Measurements from ENCODE around the gene IQSEC1. TPM values are rescaled to one million over a fixed set of nuclear protein-coding genes. Genes with fewer than 3 reads are reported as not detected.

The IQSEC1 gene
- total and polyA plus RNA-seq, 2 of the 8 experiments (the other 6 are each of a cell fraction or from before 2014, with no cell fraction given): 6.8 to 28.8 TPM

DNA sequence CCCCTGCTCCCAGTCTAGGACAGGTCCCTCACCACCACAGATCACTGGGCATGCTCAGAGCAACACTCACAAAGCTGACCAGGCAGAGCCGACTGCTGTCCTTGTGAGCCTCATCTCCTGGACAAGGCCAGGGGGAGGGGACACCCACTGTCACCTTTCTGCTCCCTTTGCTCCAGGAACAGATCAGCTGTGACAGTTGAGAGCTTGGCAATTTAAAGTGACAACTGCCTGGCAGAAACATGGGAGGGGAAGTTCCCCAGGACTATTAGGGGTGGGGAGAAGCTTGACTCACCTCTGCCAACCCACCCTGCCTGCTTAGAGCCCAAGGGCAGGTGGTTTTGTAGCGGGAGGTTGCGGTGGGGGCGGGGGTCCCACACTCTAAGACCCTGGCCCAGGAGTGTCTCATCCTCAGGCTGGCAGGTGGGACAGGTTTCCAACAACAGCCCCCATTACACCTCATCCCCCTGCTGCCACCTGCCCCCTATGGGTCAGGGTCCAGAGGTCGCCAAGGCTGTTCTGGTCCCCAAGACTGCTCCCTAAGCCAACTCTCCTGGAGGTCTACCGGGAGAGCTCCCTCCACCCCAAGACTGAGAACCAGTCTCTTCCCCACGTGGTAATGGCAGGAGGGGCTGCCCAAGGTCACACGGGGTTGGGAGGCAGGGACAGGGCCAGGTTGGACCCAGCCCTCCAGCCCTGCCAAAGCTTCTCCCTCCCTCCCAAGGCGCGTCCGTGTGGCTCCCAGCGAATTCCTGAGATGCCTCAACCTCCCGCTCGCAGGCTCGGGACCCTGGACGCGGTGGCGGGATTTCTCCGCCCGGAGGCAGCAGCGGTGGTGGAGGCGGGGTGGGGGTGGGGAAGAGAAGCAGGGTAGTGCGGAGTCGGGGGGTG lies 80.4 kb downstream of the IQSEC1 start:
- ChIA-PET POLR2A (ENCODE audit: partially characterized antibody) (interaction anchor here (0.6 to 3.7 kb wide), 7 partner anchors 10 to 27 kb away, joined by 3 to 15 read pairs (median 3); no protein-coding TSS in a partner anchor), CTCF (ENCODE audit: partially characterized antibody) (interaction anchor here (0.7 to 6.3 kb wide), 10 partner anchors 10 to 88 kb away, joined by 3 to 73 read pairs (median 6); no protein-coding TSS in a partner anchor)
- peak overlapping the region in 1 of 4 experiments; percentile 66; a peak in 1 of 7 replicates for H3K9ac ChIP-seq (replicated peaks in 1 of 4; ENCODE audit: extremely low read depth in 1 of 4, low read depth in 3 of 4, low read length in 3 of 4)
- H3K23me2 ChIP-seq (ENCODE audit: low read depth, low read length): peaks cover 16% of the 10 kb centered on the region; the same call in 1 of the 2 replicates
- H3K4me1 ChIP-seq (replicated peaks in 1 of 4; ENCODE audit: control insufficient read depth in 3 of 4, insufficient read depth in 4 of 4, low read length in 3 of 4): peaks cover 0 to 14% (median 10%) of the 10 kb centered on the region in 4 experiments; a peak in 6 of 7 replicates
- H3K23ac ChIP-seq (ENCODE audit: insufficient read length): no peak overlapping the region
- peak overlapping the region; percentile 66 to 89 for H3K4me2 ChIP-seq (ENCODE audit: insufficient read depth in 1 of 2, low read depth in 2 of 2, low read length in 2 of 2)
- no peak overlapping the region; the same call in 1 of the 2 replicates for H2AK5ac ChIP-seq (ENCODE audit: low read depth, low read length)
- no peak overlapping the region for H3K56ac ChIP-seq (replicated peaks; ENCODE audit: insufficient read length, low read depth, low read length)
- DNase-seq (ENCODE audit: low read depth in 1 of 2, low spot score in 2 of 2): peak in 1 of 2 experiments; percentile 36
- peak overlapping the region; percentile 10 for H4K91ac ChIP-seq (replicated peaks; ENCODE audit: insufficient read length, low read length)
- peaks cover 3% of the 10 kb centered on the region in 2 experiments for H4K20me1 ChIP-seq (replicated peaks in 1 of 2; ENCODE audit: control insufficient read depth in 1 of 2, insufficient read depth in 2 of 2, low read length in 2 of 2)
- no peak overlapping the region for H2BK20ac ChIP-seq (ENCODE audit: low read length)
- H3K4ac ChIP-seq (replicated peaks; ENCODE audit: insufficient read length, low read depth, low read length): no peak overlapping the region
- peak overlapping the region; percentile 59 for H4K8ac ChIP-seq (ENCODE audit: extremely low read depth, insufficient read depth, low read length)
- H3K4me3 ChIP-seq (ENCODE audit: extremely low read depth in 1 of 4, insufficient read depth in 2 of 4, low read depth in 3 of 4, low read length in 4 of 4): peak overlapping the region; percentile 64 to 75 (median 68)
- H3K14ac ChIP-seq (ENCODE audit: insufficient read length): no peak overlapping the region
- H2BK120ac ChIP-seq (replicated peaks; ENCODE audit: low read depth, low read length): no peak overlapping the region
- H2BK12ac ChIP-seq (ENCODE audit: low read depth, low read length): peak overlapping the region; percentile 30
- H3K36me3 ChIP-seq (ENCODE audit: control insufficient read depth in 2 of 4, insufficient read depth in 4 of 4, low read length in 3 of 4): no peaks in the 10 kb centered on the region
- H3K27me3 ChIP-seq (replicated peaks in 1 of 4; ENCODE audit: control insufficient read depth in 3 of 4, extremely low read depth in 1 of 4, insufficient read depth in 3 of 4, low read length in 3 of 4): peaks cover 0 to 12% (median 8%) of the 10 kb centered on the region in 4 experiments; a peak in 3 of 7 replicates
- peaks cover 2% of the 10 kb centered on the region; the same call in 1 of the 2 replicates for H3K79me1 ChIP-seq (ENCODE audit: low read depth, low read length)
- FAIRE-seq: no peak
- no peak overlapping the region for H2AFZ ChIP-seq (ENCODE audit: low read length)
- H2BK15ac ChIP-seq (ENCODE audit: low read length): 0 out of 2 replicates have a peak overlapping the region, but pooled peaks have one; percentile 29
- H3K9me3 ChIP-seq (ENCODE audit: insufficient read depth in 2 of 2, low read depth in 1 of 2, low read length in 1 of 2): peaks cover 0 to under 1% of the 10 kb centered on the region in 2 experiments; a peak in 1 of 4 replicates
- H3K79me2 ChIP-seq (ENCODE audit: control insufficient read depth in 1 of 2, insufficient read depth in 2 of 2, low read length in 2 of 2): no peaks in the 10 kb centered on the region
- 26% methylated on average over 12 of the region's 24 CpGs; no CpG with 5 or more reads in 1 of the 2 experiments for WGBS, 2 experiments (ENCODE audit: extremely low coverage in 1 of 2, insufficient coverage in 1 of 2, insufficient read length in 1 of 2, insufficient replicate concordance in 2 of 2, low coverage in 1 of 2, low lambda C conversion rate in 2 of 2, missing lambda C conversion rate in 1 of 2)
- H3K27ac ChIP-seq (ENCODE audit: low read depth, low read length): no peak overlapping the region
- no peak overlapping the region for H2BK5ac ChIP-seq (ENCODE audit: low read depth, low read length)
- no peak overlapping the region for H4K5ac ChIP-seq (ENCODE audit: insufficient read length, low read depth, low read length)
- peak overlapping the region; percentile 62 for H3K18ac ChIP-seq (ENCODE audit: extremely low read depth, low read length)
- TF ChIP-seq, protein P1, sequence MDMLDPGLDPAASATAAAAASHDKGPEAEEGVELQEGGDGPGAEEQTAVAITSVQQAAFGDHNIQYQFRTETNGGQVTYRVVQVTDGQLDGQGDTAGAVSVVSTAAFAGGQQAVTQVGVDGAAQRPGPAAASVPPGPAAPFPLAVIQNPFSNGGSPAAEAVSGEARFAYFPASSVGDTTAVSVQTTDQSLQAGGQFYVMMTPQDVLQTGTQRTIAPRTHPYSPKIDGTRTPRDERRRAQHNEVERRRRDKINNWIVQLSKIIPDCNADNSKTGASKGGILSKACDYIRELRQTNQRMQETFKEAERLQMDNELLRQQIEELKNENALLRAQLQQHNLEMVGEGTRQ (IDR thresholded peaks at IDR 0.05; ENCODE audit: low read length): 0 out of 2 replicates have a peak, but pooled peaks have one; percentile 29
- TF ChIP-seq SIN3A (conservative IDR thresholded peaks at IDR 0.05 in 1 of 2, IDR thresholded peaks at IDR 0.05 in 1 of 2; ENCODE audit: low read depth in 1 of 2, low read length in 2 of 2): no peak
- no peak for TF ChIP-seq CTBP2 (IDR thresholded peaks at IDR 0.05; ENCODE audit: borderline replicate concordance, insufficient read depth, insufficient read length, low read length)
- TF ChIP-seq BCL11A (IDR thresholded peaks at IDR 0.05; ENCODE audit: low read depth in 2 of 2, low read length in 2 of 2): no peak
- TF ChIP-seq TCF12 (IDR thresholded peaks at IDR 0.05; ENCODE audit: low read depth, low read length): no peak
- TF ChIP-seq BACH1 (IDR thresholded peaks at IDR 0.05; ENCODE audit: low read length): no peak
- no peak for TF ChIP-seq GTF2F1 (IDR thresholded peaks at IDR 0.05; ENCODE audit: borderline replicate concordance, low read depth, low read length)
- TF ChIP-seq TBP (IDR thresholded peaks at IDR 0.05; ENCODE audit: low read depth, low read length): 0 out of 2 replicates have a peak, but pooled peaks have one; percentile 6
